ENCODE data around the gene PLA1A. TPM values are rescaled to one million over a fixed set of nuclear protein-coding genes. Genes with fewer than 3 reads are reported as not detected.

PLA1A gene
- total RNA-seq, 2 experiments from 2014 or later = not detected

GRCh38 chr3:119628390-119628789 is 30.7 kb downstream of the PLA1A start:
- H3K4me1 Mint-ChIP-seq (ENCODE audit: low read depth) = no peaks in the 10 kb centered on the region
- Histone ChIP-seq H3K27ac (ENCODE audit: low read depth in 1 of 2, low read length in 2 of 2) (no peak overlapping the region), H3K36me3 (ENCODE audit: insufficient read depth, low read length) (no peaks in the 10 kb centered on the region), H3K9me3 (ENCODE audit: control insufficient read depth in 1 of 2, insufficient read depth in 1 of 2, low read length in 2 of 2) (peaks cover 0 to 3% of the 10 kb centered on the region in 2 experiments), H3K27me3 (ENCODE audit: control insufficient read depth in 1 of 2, insufficient read depth in 2 of 2, low read length in 2 of 2) (no peaks in the 10 kb centered on the region), H3K4me1 (ENCODE audit: insufficient read depth, low read length) (peaks cover 34% of the 10 kb centered on the region), H3K4me3 (ENCODE audit: low read length) (no peak overlapping the region)
- H3K9me3 Mint-ChIP-seq = no peaks in the 10 kb centered on the region
- intact Hi-C loops (cut with DNase I, micrococcal nuclease) = no loop called here
- DNase-seq = peak in 4 of 14 experiments; percentile 5 to 68 (median 39)
- ChIA-PET CTCF (no interaction called here), POLR2A (no interaction called here)
- TF ChIP-seq CTCF (IDR thresholded peaks at IDR 0.05) = no peak
- no peak overlapping the region for H3K4me3 Mint-ChIP-seq
- no peak overlapping the region for H3K27ac Mint-ChIP-seq
- no peaks in the 10 kb centered on the region for H3K36me3 Mint-ChIP-seq (ENCODE audit: low read depth)
- H3K27me3 Mint-ChIP-seq = peaks cover 30% of the 10 kb centered on the region
- ATAC-seq (ENCODE audit: poor library complexity) = no peak

GRCh38 chr3:119628816-119629445 is 31.2 kb downstream of the PLA1A start:
- DNase-seq (peak in 3 of 14 experiments; percentile 14 to 74 (median 63)), ATAC-seq (ENCODE audit: poor library complexity) (no peak)
- peaks cover 34% of the 10 kb centered on the region for H3K4me1 ChIP-seq (ENCODE audit: insufficient read depth, low read length)
- peaks cover 30% of the 10 kb centered on the region for H3K27me3 Mint-ChIP-seq
- H3K27ac Mint-ChIP-seq = no peak overlapping the region
- H3K27ac ChIP-seq (ENCODE audit: low read depth in 1 of 2, low read length in 2 of 2) = no peak overlapping the region
- no peaks in the 10 kb centered on the region for H3K4me1 Mint-ChIP-seq (ENCODE audit: low read depth)
- no peak overlapping the region for H3K4me3 ChIP-seq (ENCODE audit: low read length)
- H3K9me3 ChIP-seq (ENCODE audit: control insufficient read depth in 1 of 2, insufficient read depth in 1 of 2, low read length in 2 of 2) = peaks cover 0 to 3% of the 10 kb centered on the region in 2 experiments
- CTCF ChIA-PET = no interaction called here
- H3K4me3 Mint-ChIP-seq = no peak overlapping the region
- H3K27me3 ChIP-seq (ENCODE audit: control insufficient read depth in 1 of 2, insufficient read depth in 2 of 2, low read length in 2 of 2) = no peaks in the 10 kb centered on the region
- intact Hi-C loops (cut with DNase I, micrococcal nuclease) = no loop called here
- POLR2A ChIA-PET = no interaction called here
- no peak for TF ChIP-seq CTCF (IDR thresholded peaks at IDR 0.05)
- H3K36me3 Mint-ChIP-seq (ENCODE audit: low read depth) = no peaks in the 10 kb centered on the region
- H3K36me3 ChIP-seq (ENCODE audit: insufficient read depth, low read length) = no peaks in the 10 kb centered on the region
- no peaks in the 10 kb centered on the region for H3K9me3 Mint-ChIP-seq

GRCh38 chr3:119630128-119630879 is 32.6 kb downstream of the PLA1A start:
- Histone ChIP-seq H3K36me3 (ENCODE audit: insufficient read depth, low read length) (no peaks in the 10 kb centered on the region), H3K9me3 (ENCODE audit: control insufficient read depth in 1 of 2, insufficient read depth in 1 of 2, low read length in 2 of 2) (peaks cover 0 to 3% of the 10 kb centered on the region in 2 experiments), H3K4me3 (ENCODE audit: low read length) (no peak overlapping the region), H3K4me1 (ENCODE audit: insufficient read depth, low read length) (peaks cover 34% of the 10 kb centered on the region), H3K27me3 (ENCODE audit: control insufficient read depth in 1 of 2, insufficient read depth in 2 of 2, low read length in 2 of 2) (no peaks in the 10 kb centered on the region), H3K27ac (ENCODE audit: low read depth in 1 of 2, low read length in 2 of 2) (no peak overlapping the region)
- Mint-ChIP-seq H3K27me3 (peaks cover 30% of the 10 kb centered on the region), H3K36me3 (ENCODE audit: low read depth) (no peaks in the 10 kb centered on the region), H3K4me3 (no peak overlapping the region), H3K27ac (no peak overlapping the region), H3K9me3 (no peaks in the 10 kb centered on the region), H3K4me1 (ENCODE audit: low read depth) (no peaks in the 10 kb centered on the region)
- ATAC-seq (ENCODE audit: poor library complexity) (no peak), DNase-seq (peak in 2 of 14 experiments; percentile 40 to 46)
- ChIA-PET POLR2A (no interaction called here), CTCF (no interaction called here)
- intact Hi-C loops (cut with DNase I, micrococcal nuclease) = no loop called here
- no peak for TF ChIP-seq CTCF (IDR thresholded peaks at IDR 0.05)
